Stomach (tissue), 4 donors: ENCODE results near the gene BCL2.

ENCODE experiments used
- CTCF ChIP-seq, 7 experiments: fragments of 450-650 bp in 4 of 7; fragments of 200-600 bp in 3 of 7; sonication (generic) in 3 of 7; IDR thresholded peaks; one replicate each; pipeline ENCODE4 v1.5.1; 2016 to 2019; ENCODE audit warnings: antibody characterized with exemption in 7 of 7, control low read depth in 2 of 7, mild to moderate bottlenecking in 1 of 7
- EP300 ChIP-seq: sonication (generic); formaldehyde crosslinking; IDR thresholded peaks from one replicate; pipeline ENCODE4 v1.6.1; 2017; ENCODE audit warnings: antibody characterized with exemption
- POLR2A ChIP-seq, 4 donors: fragments of 450-650 bp; IDR thresholded peaks; one replicate each; pipeline ENCODE4 v1.6.1; 2016; ENCODE audit warnings: antibody characterized with exemption in 4 of 4, control low read depth in 2 of 4, mild to moderate bottlenecking in 1 of 4, moderate library complexity in 1 of 4
- POLR2AphosphoS5 ChIP-seq, 3 donors: sonication (generic); formaldehyde crosslinking; IDR thresholded peaks; one replicate each; pipeline ENCODE4 v1.6.1; 2016; ENCODE audit warnings: antibody characterized with exemption in 3 of 3

DNA sequence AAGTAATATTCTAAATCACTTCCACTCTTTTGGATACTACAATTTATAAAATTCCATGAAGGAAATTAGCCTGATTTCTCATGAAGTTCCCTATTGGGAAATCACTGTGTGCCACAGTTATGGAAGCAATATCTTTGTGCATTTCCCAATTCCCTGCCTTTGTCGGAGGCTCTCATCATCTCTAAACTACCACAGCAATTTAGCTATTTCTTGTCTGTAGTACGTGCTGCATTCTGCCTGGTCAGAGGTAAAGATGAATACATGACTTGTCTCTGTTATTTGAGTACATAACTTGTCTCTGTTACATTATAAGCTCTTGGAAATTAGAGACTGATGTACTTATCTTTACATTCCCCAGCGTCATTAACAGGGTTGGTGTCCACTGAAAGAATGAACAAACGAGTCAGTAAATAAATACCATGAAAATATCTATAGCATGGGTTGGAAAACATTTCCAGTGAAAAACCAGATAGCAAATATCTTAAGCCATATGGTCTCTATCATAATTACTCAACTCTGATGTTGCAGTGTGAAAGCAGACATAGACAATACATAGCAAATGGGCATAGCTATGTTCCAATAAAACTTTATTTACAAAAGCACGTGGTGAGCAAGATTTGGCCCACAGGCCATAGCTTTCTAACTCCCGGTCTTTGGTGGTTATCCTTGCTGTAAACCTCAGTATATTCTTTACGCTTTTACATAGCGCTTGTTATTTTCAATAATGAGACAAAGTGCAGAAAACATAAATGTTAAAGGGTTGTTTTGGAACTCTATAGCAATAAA, 78.8 kb downstream of the BCL2 start:
- TF ChIP-seq CTCF (IDR thresholded peaks at IDR 0.05) (no peak), POLR2A (IDR thresholded peaks at IDR 0.05) (no peak), EP300 (no peak), POLR2AphosphoS5 (IDR thresholded peaks at IDR 0.05) (no peak)
